PC-9 (cell line): ENCODE results near the gene SMCHD1. TPM values are rescaled to one million over a fixed set of nuclear protein-coding genes. Genes with fewer than 3 reads are reported as not detected.

Experiments used
- Bru-seq: library from RNA; stranded (reverse); fragments of 400-500 nt; gene quantifications from one replicate; lab custom pipeline; 2021; lab: Mats Ljungman, UMichigan
- BruChase-seq, 2 experiments: library from RNA; stranded (reverse); fragments of 400-500 nt; gene quantifications; one replicate each; lab custom pipeline; 2021; lab: Mats Ljungman, UMichigan
- BruUV-seq: library from RNA; stranded (reverse); fragments of 400-500 nt; replicated peaks from 2 replicates; lab custom pipeline; 2021; lab: Mats Ljungman, UMichigan
- CTCF ChIA-PET: fragments of 300-600 bp; sonication (Branson Sonifier 250); formaldehyde crosslinking; loops from one replicate; lab custom pipeline; 2022; ENCODE audit warnings: antibody characterized with exemption; lab: Charles Lee
- POLR2A ChIA-PET: fragments of 300-600 bp; sonication (Branson Sonifier 250); formaldehyde crosslinking; loops from one replicate; lab custom pipeline; 2022; ENCODE audit warnings: antibody characterized with exemption; ENCODE audit not compliant: unreplicated experiment; lab: Charles Lee
- DNase-seq, 2 experiments: peaks; one replicate each; pipeline versions ENCODE4 v3.0.0 to v3.0.0-alpha.2; 2015 to 2022; ENCODE audit warnings: mixed read lengths in 1 of 2
- H2AFZ ChIP-seq: fragments of 200-600 bp; sonication (generic); 2 replicates; pipeline ENCODE4 v1.8.1; 2017; ENCODE audit warnings: antibody characterized with exemption
- H3F3A ChIP-seq: fragments of 200-600 bp; sonication (generic); 2 replicates; pipeline ENCODE4 v1.8.1; 2017; ENCODE audit warnings: antibody characterized with exemption, mild to moderate bottlenecking, low read depth; ENCODE audit not compliant: insufficient read depth
- H3K27ac ChIP-seq: fragments of 200-600 bp; sonication (generic); 2 replicates; pipeline ENCODE4 v1.6.1; 2016; ENCODE audit warnings: mixed run types
- H3K27me3 ChIP-seq: fragments of 200-600 bp; sonication (generic); 2 replicates; pipeline ENCODE4 v1.6.1; 2016; ENCODE audit warnings: low read depth, mixed run types; ENCODE audit not compliant: insufficient read depth
- H3K36me3 ChIP-seq: fragments of 200-600 bp; sonication (generic); 2 replicates; pipeline ENCODE4 v1.6.1; 2016; ENCODE audit warnings: low read depth, mixed run types
- H3K4me1 ChIP-seq: fragments of 200-600 bp; sonication (generic); replicated peaks from 2 replicates; pipeline ENCODE4 v1.6.1; 2016; ENCODE audit warnings: mixed run types; ENCODE audit not compliant: insufficient read depth
- H3K4me2 ChIP-seq: fragments of 200-600 bp; sonication (generic); 2 replicates; pipeline ENCODE4 v1.6.1; 2017; ENCODE audit warnings: mixed run types
- H3K4me3 ChIP-seq: fragments of 200-600 bp; sonication (generic); 2 replicates; pipeline ENCODE4 v1.6.1; 2016; ENCODE audit warnings: mixed run types
- H3K79me2 ChIP-seq: fragments of 200-600 bp; sonication (generic); 2 replicates; pipeline ENCODE4 v1.6.1; 2017; ENCODE audit warnings: low read depth, mixed run types
- H3K9me2 ChIP-seq: fragments of 200-600 bp; sonication (generic); 2 replicates; pipeline ENCODE4 v1.8.1; 2017; ENCODE audit warnings: mild to moderate bottlenecking; ENCODE audit not compliant: insufficient read depth
- H3K9me3 ChIP-seq: fragments of 200-600 bp; sonication (generic); 2 replicates; pipeline ENCODE4 v1.8.1; 2016; ENCODE audit warnings: low read depth; ENCODE audit not compliant: insufficient read depth
- H4K20me1 ChIP-seq: fragments of 200-600 bp; sonication (generic); 2 replicates; pipeline ENCODE4 v1.8.1; 2017; ENCODE audit not compliant: insufficient read depth
- CTCF ChIP-seq: fragments of 200-600 bp; sonication (generic); conservative IDR thresholded peaks from 2 replicates; pipeline ENCODE4 v1.6.1; 2017; ENCODE audit warnings: mixed run types, antibody characterized with exemption, mild to moderate bottlenecking, moderate library complexity
- EZH2 ChIP-seq: fragments of 200-600 bp; sonication (generic); IDR thresholded peaks from 2 replicates; pipeline ENCODE4 v1.8.0; 2017; ENCODE audit warnings: antibody characterized with exemption, low read depth
- intact Hi-C: fragments of 100-400 bp; cut with micrococcal nuclease; formaldehyde crosslinking; loops from one replicate; pipeline ENCODE4 v1.10.0; 2022; ENCODE audit not compliant: unreplicated experiment
- long read RNA-seq: library from polyadenylated mRNA; stranded (forward); transcript quantifications from one replicate; pipeline ENCODE4 v2.0.0, GENCODE V29; 2022
- total RNA-seq: library from RNA; stranded (reverse); gene quantifications from 2 replicates; pipeline ENCODE4 v1.2.3, GENCODE V29; 2021

The SMCHD1 gene
- total RNA-seq (44.9 and 73.7 TPM in 2 replicates), Bru-seq, nascent RNA (percentile 96 among the genes with signal in this experiment), BruChase-seq, experiment 1, labeled RNA remaining after a 2-hour chase (percentile 95 among the genes with signal in this experiment), BruChase-seq, experiment 2, labeled RNA remaining after a 6-hour chase (percentile 88 among the genes with signal in this experiment)
- long read RNA-seq, full-length matches to known transcripts, result 4 of 18 reads
- long read RNA-seq, partial matches to known transcripts, result 5 of 18 reads
- long read RNA-seq, other reads (novel, unspliced or antisense), result 9 of 18 reads

- POLR2A ChIA-PET, result interaction anchor here (0.6 to 0.7 kb wide), 5 partner anchors 363 to 1985 kb away, joined by 3 to 11 read pairs (median 4); no protein-coding TSS in a partner anchor
- Histone ChIP-seq H4K20me1 (peaks cover 27% of the 10 kb centered on the region), H3K4me2 (peak within 1 kb of the TSS; percentile 97), H3K9me3 (no peaks in the 10 kb centered on the region), H3K36me3 (no peaks in the 10 kb centered on the region), H3K4me3 (peak within 1 kb of the TSS; percentile 74), H3K27ac (peak within 1 kb of the TSS; percentile 83), H3K79me2 (peaks cover 46% of the 10 kb centered on the region), H3K27me3 (no peaks in the 10 kb centered on the region), H3F3A (0 out of 2 replicates have a peak, but pooled peaks cover 11% of the 10 kb centered on the region), H2AFZ (peak within 1 kb of the TSS; percentile 97), H3K9me2 (no peaks in the 10 kb centered on the region), H3K4me1 (peaks cover 50% of the 10 kb centered on the region)
- intact Hi-C loops, result loop anchor here (2.0 kb wide), 1 partner anchor 85 kb away; the partner anchor contains the start of genes METTL4 and NDC80
- TF ChIP-seq EZH2 (no peak), CTCF (no peak)
- peak; percentile 49 to 91 for DNase-seq
- CTCF ChIA-PET, result interaction anchor here (0.5 kb wide), 1 partner anchor 18 kb away, joined by 5 read pairs; no protein-coding TSS in a partner anchor
- BruUV-seq, result TSS peak; percentile 83
Observed at GRCh38 chr18:2655178-2655953, at the start of gene SMCHD1. TSS of gene SMCHD1 (plus strand) at chr18:2655726. CDS start at chr18:2656076, 350 bp downstream.

- intact Hi-C loops, result no loop called here
- Histone ChIP-seq H3F3A (peaks cover 9% of the 10 kb centered on the region; the same call in 1 of the 2 replicates), H3K36me3 (peaks cover 45% of the 10 kb centered on the region), H3K9me3 (no peaks in the 10 kb centered on the region), H3K27me3 (no peaks in the 10 kb centered on the region), H3K4me3 (no peak overlapping the region), H3K27ac (no peak overlapping the region), H3K9me2 (no peaks in the 10 kb centered on the region), H4K20me1 (no peaks in the 10 kb centered on the region), H3K79me2 (no peaks in the 10 kb centered on the region), H2AFZ (no peak overlapping the region), H3K4me1 (peaks cover 14% of the 10 kb centered on the region; the same call in 1 of the 2 replicates), H3K4me2 (no peak overlapping the region)
- ChIA-PET POLR2A (interaction anchor here (0.6 kb wide), 1 partner anchor 164 kb away, joined by 4 read pairs; no protein-coding TSS in a partner anchor), CTCF (no interaction called here)
- BruUV-seq, result no TSS peak
- no peak for DNase-seq
- TF ChIP-seq EZH2, result no peak
- no peak for TF ChIP-seq CTCF
Observed at GRCh38 chr18:2606335-2606734, 49.2 kb upstream of the SMCHD1 start.

- Histone ChIP-seq H4K20me1 (no peaks in the 10 kb centered on the region), H3K4me1 (peaks cover 14% of the 10 kb centered on the region; the same call in 1 of the 2 replicates), H3K4me3 (no peak overlapping the region), H3K9me3 (no peaks in the 10 kb centered on the region), H2AFZ (no peak overlapping the region), H3F3A (peaks cover 13% of the 10 kb centered on the region; the same call in 1 of the 2 replicates), H3K4me2 (no peak overlapping the region), H3K9me2 (no peaks in the 10 kb centered on the region), H3K27ac (no peak overlapping the region), H3K27me3 (no peaks in the 10 kb centered on the region), H3K36me3 (peaks cover 42% of the 10 kb centered on the region), H3K79me2 (no peaks in the 10 kb centered on the region)
- no peak for TF ChIP-seq CTCF
- TF ChIP-seq EZH2, result no peak
- intact Hi-C loops, result no loop called here
- ChIA-PET POLR2A (no interaction called here), CTCF (no interaction called here)
- DNase-seq, result no peak
- no TSS peak for BruUV-seq
Observed at GRCh38 chr18:2609604-2610003, 45.9 kb upstream of the SMCHD1 start.
